HG02852 (cell line): ENCODE data around the gene CALCR.

Experiments used
- ATAC-seq: cut with Tn5 transposase; IDR thresholded peaks from one replicate; pipeline ENCODE4 v1.9.1; 2021; ENCODE audit warnings: mild to moderate bottlenecking, moderate library complexity; ENCODE audit not compliant: unreplicated experiment

CALCR gene

DNA sequence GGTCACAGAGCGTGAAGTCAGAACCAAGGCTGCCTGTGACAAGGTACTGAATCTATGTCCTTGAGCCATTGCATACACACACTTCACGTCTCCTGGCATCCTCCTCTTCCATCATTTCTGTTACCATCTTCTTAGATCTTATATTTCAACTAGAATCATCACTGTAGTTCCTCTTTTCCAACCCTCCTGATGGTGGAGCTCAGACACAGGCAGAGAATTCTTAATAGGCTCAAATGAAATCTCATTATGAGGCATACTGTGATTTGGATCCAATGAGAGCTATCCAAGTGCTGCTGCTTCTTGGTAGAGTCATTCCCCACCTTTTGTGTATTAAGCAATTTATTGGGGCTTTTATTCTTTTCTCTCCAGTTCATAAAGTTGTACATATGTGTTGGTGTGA is 113.2 kb downstream of the CALCR start:
- no peak for ATAC-seq

DNA sequence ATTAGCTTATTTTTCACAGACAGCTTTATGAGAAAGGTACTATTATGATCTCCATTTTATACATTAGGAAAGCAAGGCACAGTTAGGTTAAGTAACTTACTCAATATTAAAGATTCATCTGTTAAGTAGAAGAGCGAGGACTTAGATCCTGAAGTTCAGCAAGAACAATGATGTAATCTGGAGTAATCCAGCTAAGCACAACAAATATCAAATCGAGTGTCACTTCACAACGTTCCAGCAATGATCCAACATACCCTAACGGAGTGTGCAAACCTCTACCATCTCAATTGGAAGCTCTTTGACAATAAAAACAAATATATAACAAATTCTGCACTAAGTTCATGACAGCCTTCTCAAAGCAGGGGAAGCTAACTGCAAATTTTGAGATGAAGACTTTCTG is 121.3 kb downstream of the CALCR start:
- no peak for ATAC-seq

DNA sequence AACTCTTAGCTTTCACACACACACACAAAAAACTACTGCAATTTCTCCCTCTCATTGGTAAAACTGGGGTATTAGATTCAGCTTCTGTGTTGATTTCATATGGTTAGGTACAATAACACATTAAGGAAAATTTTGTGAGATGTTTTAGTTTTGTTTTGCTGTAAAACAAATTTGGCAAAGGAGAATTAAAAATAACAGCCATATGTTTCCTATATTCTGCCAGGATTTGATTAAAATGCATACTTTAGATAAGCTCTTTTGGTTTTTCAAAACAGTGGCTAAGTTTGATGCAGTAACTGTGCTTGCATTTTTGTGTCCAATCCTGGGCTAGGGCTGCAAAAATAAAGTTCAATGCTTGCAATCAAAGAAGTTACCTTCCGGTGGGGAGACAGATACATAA is 126.3 kb downstream of the CALCR start:
- no peak for ATAC-seq

DNA sequence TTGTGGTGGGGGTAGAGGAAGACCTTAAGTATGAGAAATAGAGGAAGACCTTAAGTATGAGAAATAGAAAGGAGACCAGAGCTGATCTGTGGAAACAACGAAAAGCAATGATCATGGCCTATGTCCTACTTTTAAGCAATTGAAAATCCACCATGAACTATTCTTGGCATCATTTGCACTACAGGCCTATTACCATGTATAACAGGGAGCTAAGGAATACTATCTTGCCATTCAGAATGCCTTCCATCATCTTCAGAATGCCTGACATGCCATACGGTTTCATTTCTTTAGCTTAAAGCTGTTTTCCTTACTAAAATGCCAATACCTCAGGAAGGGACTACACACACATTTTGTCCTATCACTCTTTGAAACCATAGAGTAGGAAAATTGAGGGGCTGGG is 127.0 kb downstream of the CALCR start:
- ATAC-seq, result no peak

DNA sequence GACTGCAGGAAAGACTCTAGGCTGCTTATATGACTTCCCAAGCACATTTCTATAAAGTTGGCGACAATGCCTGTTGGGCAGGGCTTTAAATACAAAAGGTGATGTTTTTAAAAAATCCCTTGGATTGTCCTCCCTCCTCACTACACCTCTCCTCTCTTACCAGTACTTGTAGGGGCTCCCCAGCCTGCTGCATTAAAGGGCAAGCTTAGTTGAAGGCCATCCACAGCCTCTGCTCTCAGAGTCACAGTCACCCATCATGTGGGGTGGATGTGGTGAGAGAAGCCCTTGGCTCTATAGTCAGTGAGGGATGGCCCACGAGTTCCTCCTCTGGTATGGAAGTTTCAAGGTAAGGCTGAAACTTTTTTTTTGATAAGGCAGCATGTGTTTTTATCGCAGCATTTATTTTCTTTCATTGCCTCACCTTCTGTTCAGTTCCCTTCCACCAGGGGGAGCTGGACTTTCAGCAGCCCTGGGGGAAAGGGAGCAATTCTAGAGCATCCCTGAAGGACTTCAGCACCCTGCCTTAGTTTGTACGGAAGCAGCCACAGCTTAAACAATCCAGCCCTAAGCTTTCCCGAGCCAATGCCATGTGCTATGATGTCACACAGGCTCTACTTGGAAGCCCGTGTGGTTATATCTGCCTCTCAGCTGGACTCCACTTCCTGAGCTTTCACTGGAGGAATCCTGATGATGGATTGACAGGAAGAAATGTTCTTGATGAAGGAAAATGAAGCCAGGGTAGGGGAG is 131.9 kb downstream of the CALCR start:
- no peak for ATAC-seq

DNA sequence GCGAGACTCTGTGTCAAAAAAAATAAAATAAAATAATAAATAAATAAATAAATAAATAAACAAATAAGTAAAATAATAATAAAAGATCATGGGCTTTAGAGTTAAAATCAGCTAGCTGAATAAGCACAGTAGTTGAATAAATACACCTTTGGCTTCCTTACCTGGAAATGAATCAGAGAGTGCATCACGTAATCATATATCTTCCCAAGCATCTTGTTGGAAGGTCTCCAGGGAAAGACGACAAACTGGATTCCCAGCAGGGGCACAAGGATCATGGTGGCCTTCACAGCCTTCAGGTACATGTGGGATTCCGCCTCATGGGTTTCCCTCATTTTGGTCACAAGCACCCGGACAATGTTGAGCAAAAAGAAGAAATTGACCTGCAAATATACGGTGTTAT is 138.7 kb downstream of the CALCR start:
- no peak for ATAC-seq

DNA sequence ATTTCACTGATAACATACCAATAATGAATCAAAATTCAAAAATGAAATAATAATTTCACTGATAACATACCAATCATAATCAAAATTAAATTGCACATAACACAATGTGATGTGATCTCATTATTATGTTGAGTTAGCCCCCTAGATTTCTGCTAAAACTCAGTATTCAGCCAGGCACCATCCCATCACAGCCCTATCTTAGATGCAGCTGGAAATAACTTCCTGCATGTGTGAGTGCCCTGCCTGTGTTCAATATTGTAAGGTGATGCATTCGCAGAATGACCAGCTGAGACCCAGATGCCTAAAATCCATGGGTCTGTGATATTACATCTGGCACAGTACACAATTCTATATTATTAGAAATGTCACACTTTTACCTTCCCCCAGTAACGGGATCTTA is 142.4 kb downstream of the CALCR start:
- ATAC-seq, result no peak

DNA sequence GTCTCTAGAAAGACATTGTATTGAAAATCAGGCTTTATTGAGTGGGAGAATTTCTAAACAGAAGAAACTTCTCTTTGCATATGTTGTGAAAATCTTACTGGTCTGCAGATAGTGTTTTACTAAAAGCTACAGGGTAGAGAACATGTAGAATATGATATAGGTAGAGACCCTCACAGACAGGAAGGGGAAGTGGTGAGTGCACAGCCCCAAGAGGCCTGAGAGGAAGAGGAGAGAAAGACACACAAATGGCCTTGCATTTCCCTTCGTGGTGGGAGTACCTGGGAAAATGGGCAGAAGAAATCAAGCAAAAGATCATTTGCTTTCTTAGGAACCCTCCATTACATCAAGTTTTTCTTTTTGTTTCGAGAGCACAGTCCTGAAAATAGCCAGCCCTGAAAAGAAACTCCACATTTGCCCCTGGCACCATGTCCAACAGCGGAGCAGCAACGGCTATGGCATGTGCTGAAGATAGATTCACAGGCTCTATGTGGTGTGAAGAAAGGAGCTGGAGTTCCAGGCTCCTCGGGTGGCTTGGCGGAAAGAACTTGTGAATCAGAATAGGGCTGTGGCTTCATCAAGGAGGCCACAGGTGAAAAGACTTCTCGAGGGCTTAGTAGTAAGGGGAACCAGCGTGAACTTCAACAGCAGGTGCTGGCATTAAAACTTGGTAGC is 143.5 kb downstream of the CALCR start:
- ATAC-seq, result no peak

DNA sequence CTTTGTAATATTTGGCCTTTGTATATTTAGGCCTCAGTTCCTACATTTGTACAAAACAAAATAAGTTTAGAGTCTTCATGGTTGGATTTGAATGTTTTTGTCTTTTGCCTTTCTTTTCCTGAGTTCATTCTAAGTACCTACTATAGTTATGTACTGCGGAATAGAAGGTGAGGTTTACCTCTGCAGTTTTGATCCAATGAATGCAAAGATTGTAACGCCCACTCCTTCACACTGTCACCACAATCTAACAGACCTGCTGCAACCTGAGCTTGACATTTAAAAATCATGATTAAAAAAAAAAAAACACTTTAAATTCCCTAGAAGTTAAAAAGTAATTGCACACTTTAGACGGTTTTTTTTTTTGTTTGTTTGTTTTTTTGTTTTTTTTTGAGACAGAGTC is 145.0 kb downstream of the CALCR start:
- no peak for ATAC-seq

DNA sequence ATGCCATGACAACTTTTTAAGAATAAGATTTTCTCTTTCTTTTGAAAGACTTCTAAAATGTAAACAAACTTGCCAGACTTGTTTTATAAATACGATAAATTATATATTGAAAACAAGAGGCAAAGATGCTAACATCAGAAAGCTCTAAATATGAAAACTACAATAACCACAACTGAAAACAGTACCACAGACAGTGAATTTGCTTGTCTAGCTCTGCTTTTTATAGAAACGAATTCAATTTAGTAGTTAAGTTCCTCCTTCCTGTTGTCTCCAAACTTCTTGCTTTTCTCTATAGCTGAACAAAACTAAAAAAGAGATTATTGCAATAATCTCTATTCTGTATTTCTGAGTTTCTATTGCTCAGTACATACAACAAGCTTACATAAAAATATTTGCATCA is 147.4 kb downstream of the CALCR start:
- no peak for ATAC-seq

DNA sequence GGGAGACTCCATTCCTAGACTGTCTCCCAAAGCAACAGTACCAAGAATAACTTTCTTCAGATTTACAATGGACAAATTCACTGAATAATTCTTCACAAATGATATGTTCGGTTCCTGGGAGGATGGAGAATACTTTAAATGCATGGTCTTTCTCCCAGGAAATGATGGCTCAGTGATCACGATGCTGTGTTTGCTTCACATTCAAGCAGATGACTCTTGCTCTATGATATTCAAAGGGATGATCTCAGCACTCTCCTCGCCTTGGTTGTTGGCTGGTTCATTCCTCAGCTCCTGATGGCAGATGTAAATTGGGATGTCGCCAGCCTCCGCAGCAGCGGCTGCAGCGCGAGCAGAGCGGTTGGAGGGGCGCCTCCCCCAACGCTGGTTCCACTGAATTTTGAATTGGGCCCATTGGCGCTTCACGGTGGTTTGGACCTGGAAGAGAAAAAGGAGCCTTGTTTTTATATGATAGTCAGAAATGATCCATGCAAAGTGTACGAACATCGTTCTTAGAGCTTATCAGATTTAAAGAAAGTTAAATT is 148.3 kb downstream of the CALCR start:
- no peak for ATAC-seq

DNA sequence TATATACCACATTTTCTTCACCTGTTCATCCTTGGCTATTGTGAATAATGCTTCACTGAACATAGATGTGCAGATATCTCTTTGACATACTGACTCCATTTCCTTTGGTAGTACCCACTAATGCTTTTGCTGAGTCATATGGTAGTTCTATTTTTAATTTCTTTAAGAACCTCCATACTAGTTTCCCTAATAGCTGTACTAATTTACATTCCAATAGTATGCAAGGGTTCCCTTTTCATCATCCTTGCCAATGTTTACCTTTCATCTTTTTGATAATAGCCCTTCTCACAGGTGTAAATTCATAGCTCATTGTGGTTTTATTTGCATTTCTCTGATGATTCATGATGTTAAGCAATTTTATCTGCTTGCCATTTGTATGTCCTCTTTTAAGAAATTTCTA is 159.9 kb downstream of the CALCR start:
- ATAC-seq, result no peak

DNA sequence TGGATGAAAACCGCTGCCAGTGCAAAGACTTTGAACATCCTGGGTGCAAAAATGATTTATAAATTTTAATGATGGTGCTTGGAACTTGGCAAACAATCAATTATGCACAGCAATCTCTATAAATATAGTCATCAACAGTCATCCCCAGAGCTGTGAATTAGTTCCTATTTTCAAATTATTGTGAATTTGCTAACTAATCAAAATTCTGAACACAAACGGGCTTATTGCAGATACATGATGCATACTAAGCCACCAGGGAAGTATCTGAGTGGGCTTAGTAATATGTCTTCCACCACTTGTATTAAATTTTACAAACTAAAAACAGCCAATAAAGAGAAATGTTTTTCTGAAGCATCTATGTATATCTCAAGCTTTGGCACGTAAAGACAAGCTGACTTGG is 165.2 kb downstream of the CALCR start:
- no peak for ATAC-seq

DNA sequence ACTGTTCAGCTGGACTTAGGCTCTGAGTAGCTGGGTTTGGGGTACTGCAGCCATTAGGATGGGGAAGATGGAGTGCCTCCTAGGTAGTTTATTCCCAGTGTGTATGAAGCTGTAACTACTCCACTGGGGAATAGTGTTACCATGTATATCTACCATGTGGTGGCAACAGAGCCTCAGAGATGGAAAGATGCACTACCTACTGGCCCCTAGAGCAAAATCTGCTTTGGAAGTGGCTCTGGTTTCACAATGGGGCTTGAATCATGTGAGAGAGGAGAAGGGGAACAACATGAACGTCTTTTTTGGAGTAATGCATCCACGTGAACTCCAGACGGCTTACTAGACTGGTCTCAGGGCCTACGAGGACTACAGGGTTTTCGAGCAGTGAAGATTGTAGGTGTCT is 167.3 kb downstream of the CALCR start:
- no peak for ATAC-seq

DNA sequence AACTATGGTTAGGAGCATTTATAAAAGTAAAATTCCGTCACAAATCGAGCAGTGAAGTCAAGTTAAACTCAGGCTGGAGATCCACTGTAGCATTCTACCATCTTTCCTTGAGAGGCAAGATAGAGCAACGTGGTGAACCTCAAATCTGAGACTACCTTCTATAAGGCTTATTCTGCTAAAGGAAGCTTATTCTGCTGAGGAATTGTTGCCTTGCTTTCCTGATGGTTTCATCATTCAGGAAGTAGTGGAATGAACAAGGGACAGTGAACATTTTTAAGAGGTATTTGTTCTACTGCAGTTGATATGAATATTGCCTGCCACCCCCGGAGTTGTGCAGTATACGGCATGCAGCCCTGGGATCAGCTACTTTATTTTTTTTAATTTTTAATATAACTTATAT is 171.6 kb downstream of the CALCR start:
- no peak for ATAC-seq

DNA sequence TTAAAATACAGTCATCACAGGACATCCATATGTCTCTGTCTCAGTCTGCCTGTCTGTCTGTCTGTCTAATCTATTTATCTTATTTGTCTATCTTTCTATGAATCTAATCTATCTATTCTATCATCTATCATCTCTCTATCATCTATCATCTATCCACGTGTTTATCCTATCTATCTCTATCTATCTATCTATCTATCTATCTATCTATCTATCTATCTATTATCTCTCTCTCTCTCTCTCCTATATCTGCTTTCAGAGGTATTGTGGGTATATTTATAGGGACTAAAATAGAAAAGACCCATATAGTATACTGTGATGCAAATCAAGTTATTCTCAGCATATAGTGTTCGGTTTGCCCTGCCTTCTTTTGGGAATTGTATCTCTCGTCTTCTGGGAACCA is 174.9 kb downstream of the CALCR start:
- no peak for ATAC-seq

DNA sequence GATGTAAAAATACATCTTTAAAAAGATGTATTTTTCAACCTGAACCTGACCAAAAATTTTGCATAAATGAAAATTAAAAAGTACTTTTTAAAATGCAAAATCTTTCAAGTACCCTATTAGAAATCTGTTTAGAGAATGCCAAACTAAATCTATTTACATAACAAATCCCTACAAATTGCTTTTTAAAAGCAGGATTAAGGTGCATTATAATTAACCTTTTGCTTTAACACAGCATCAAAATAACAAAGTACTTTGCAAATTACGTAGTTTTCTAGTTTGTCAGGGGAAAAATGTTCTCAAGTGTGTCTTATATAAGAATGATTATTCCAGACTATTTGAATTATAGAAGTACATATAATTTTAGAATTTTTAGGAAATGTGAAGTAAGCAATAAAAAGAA is 181.5 kb downstream of the CALCR start:
- ATAC-seq, result no peak

DNA sequence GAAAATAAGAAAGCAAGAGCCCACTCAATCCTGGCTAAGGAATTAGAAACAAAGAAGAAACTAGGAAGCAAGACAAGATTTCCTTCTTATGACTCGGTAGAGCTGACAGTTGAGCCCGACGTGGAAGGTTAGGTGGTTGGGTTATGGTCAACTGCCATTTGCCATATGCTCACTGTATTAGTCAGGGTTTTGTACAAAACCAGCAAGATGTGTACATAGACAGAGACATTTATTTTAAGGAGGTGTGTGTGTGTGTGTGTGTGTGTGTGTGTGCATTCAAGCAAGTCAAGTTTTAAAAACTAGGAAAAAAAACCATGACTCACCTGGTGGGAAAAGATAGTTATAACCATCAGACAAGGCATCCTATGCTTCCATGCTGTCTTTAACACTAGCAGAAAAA is 183.9 kb downstream of the CALCR start:
- no peak for ATAC-seq

DNA sequence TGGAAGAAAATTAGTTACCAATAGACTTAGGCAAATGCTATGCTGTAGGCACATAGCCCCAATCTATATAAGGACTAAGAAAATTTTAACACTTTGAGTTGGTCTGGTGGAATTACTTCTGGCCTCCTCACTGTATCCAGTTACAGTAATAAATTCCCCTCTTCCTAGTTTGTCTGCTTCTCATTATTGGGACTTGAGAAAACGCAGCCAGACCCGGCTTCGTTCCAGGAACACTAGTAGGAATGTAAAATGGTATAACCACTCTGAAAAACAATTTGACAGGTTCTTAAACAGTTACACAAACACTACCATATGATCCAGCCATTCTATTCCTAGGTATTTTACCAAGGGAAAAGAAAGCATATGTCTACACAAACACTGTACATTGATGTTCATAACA is 192.2 kb downstream of the CALCR start:
- ATAC-seq, result no peak

DNA sequence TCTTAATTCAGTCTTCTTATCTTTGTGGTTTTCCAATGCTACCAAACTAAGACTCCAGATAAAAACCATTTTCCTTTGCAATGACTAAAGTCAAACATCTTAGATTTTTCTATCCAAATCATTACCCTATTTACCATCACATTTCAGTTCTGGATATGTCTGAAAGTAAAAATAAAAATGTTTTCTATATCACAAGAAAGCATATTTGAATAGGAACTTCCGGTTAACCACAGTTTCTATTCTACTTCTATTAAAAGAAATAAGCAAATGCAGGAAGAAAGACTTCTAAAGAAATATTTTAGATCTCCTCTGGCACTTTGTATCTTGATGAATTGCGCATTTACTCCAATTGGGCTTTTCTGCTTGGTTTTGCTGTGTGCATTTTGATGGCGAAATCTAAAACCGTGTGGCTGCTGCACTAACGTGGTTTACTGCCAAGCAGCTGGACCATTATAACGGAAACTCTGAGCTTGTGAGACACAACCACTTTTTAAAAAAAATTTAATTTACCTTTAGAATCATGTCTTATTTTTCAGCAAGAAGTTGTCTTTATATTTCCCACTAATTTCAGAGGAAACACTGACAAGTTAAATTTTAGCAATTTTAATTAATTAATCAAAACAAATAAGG is 196.3 kb downstream of the CALCR start:
- peak; percentile 42 for ATAC-seq

DNA sequence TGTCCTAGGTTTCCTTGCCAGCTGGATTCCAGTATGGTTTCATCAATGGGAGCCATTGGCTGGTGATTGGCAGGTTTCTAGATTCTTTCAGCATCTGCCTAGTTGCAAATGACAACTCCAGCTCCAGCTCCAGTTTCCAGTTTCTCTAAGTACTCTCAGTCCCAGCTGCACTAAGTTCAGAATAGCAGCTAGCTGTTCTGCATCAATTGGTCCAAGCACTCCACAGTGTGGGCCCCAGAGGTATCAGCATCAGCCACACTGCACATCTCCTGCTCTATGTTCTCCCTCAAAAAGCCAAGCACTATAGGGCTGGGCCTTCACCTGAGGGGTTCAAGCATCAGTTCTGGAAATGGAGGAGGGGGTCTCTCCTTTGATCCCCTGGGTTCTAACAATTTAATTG is 198.9 kb downstream of the CALCR start:
- ATAC-seq, result peak; percentile 70
